NCI-H1417 treated with DMSO at 0.1 percent for 48 hours (cell line): ENCODE results near the gene GPR137.
"Not testable (repeated sequence)": the region's sequence is repeated elsewhere in the genome, so short reads cannot be mapped to it uniquely, and the experiment has no call there.

Experiments
- DNase-seq: peaks from one replicate; lab custom pipeline; 2025; lab: John Stamatoyannopoulos, UW

The GPR137 gene

GRCh38 chr11:64304316-64305072, 18.8 kb downstream of the GPR137 start:
- peak; percentile 64 for DNase-seq

GRCh38 chr11:64305075-64305690, 19.5 kb downstream of the GPR137 start, which contains the start of gene ESRRA:
ESRRA (plus strand) TSS chr11:64305524; CDS start chr11:64307180, 1,656 bp downstream.
- peak; percentile 94 for DNase-seq

GRCh38 chr11:64305691-64306562, 20.3 kb downstream of the GPR137 start:
- no peak for DNase-seq

- no peak for DNase-seq
Measured at GRCh38 chr11:64306563-64306875, 20.9 kb downstream of the GPR137 start.

- DNase-seq: no peak
Measured at GRCh38 chr11:64306876-64307622, 21.4 kb downstream of the GPR137 start.

- DNase-seq: not testable (repeated sequence)
Measured at GRCh38 chr11:64307795-64308194, 22.1 kb downstream of the GPR137 start.

GRCh38 chr11:64312947-64313346, 27.3 kb downstream of the GPR137 start:
- no peak for DNase-seq

GRCh38 chr11:64313491-64314145, 28.0 kb downstream of the GPR137 start:
- DNase-seq: no peak

- DNase-seq: no peak
Measured at GRCh38 chr11:64314146-64314804, 28.6 kb downstream of the GPR137 start.

- DNase-seq: no peak
Measured at GRCh38 chr11:64314805-64315561, 29.3 kb downstream of the GPR137 start.

- DNase-seq: not testable (repeated sequence)
Measured at GRCh38 chr11:64315667-64316526, 30.2 kb downstream of the GPR137 start.

- no peak for DNase-seq
Measured at GRCh38 chr11:64316672-64317324, 31.1 kb downstream of the GPR137 start.

- DNase-seq: peak; percentile 95
Measured at GRCh38 chr11:64317325-64317960, 31.8 kb downstream of the GPR137 start, which contains the start of gene TRMT112. TRMT112 (minus strand) TSS chr11:64317559; CDS start chr11:64317526, 33 bp downstream.

- DNase-seq: peak; percentile 92
Measured at GRCh38 chr11:64317961-64318765, 32.5 kb downstream of the GPR137 start, which contains the start of gene PRDX5. PRDX5 (plus strand) TSS chr11:64318121; CDS start chr11:64318216, 95 bp downstream.

GRCh38 chr11:64318766-64319761, 33.4 kb downstream of the GPR137 start:
- no peak for DNase-seq

- DNase-seq: no peak
Measured at GRCh38 chr11:64320556-64320955, 34.9 kb downstream of the GPR137 start.
